CD4-positive, alpha-beta T cell treated with Interleukin-4 for 4 hours (primary cell): ENCODE measurements around the gene ATP8B4.

Source experiments
- DNase-seq: peaks from one replicate; pipeline ENCODE4 v3.0.0-alpha.2; 2020

ATP8B4 gene

DNA sequence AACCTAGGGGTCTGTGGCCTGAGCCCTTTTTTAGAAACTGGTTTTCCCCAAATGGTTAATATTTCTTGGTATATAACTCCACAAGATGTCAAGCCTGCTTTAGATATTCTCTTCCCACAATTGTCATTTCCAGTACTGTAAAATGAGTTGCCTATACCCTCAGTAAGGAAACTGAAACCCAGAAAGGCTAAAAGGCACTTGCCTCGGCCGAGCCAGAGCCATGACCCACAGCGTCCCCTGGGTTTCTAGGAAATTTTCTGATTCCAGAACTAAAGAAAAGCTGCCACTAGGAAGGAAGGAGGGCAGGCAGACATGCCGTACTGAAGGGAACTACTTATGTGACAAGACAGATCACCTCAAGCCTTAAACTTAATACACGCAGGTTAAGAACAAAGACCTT lies 59.1 kb downstream of the ATP8B4 start:
- no peak for DNase-seq

GRCh38 chr15:50059203-50059772 lies 59.7 kb downstream of the ATP8B4 start:
- DNase-seq: no peak

DNA sequence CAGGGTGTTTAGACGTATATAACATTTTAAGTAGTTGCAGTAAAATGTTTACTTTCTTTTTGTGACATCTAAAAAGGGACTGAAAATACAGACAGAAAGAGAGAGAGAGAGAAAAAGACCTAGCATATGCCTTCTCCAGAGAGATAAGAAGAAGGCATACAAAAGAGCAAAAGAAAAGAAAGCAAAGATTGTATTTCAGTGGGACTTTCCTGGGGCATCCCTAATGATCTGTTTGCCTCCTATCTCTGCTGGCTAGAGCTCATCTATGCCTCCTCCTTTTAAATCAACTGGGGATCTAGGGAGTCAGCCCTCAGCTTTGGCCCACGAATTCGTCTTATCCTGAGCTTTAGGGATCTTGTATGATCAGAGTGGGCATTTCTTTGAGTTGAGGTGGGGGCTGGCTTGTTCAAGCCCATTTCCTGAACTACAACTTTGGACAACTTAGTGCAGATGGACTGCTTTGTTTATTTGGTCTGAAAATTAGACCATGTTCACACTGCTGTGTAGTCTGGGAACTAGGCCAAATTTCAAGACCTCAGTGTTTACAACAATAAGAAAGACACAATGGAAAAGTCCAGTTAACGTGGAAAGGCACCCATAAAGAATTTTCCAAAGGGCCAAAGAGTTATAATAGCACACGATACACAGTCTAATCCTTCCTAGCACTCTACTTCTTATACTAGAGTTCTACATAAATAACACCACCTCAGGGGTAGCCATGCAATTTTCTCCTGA lies 61.0 kb downstream of the ATP8B4 start:
- no peak for DNase-seq

DNA sequence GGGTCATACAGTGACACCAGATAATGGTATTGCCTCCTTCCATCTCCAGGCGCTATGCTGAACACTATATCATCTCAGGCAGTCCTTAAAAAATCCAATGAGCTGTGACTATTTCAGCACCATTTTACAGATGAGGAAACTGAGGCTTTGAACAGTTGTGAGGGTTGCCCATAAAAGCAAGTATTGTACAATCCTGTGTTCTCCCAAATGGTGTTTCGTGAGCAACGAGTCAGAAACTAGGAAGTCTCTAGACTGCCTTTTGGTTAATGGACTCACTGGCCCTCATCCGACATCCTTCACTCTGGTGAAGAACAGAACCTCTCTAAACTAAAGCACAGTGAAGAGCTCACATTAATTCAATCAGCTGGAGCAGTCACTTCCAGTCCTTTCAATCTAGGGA lies 61.8 kb downstream of the ATP8B4 start:
- no peak for DNase-seq

DNA sequence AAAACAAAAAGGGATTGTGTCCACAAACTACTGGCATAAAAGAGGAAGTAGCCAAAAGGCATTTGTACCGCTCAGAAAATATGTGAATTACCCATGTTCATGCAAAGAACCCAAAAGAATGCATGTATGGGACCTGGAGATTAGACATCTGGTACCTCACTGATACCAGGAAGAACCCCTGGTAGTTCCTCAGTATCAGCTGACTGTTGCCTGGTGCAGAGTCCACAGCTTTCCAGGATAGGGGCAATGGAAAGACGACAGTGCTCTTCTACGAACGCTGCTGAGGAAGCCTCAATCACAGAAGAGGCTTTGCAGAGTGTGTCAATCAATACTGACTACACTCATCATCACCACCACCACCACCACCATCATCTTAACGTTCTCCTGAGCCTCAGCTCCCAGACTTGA lies 63.3 kb downstream of the ATP8B4 start:
- DNase-seq: no peak

DNA sequence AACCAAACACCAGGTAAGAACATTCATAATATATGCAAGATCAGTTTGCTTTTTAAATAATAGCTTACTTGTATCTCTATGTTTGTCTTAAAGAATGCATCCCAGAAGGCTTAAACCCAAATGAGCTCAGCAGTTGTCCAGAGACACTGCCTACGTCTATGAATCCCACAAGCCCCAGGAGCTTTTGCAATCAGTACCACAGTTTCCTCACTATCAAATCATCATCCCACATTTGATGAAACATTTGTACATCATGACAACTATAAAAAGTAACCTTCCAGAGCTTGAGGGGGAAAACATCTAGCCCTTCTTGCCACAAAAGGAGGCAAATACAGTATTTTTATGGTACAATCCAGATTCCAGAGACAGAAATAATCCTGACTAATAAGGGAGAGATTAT lies 63.7 kb downstream of the ATP8B4 start:
- no peak for DNase-seq

DNA sequence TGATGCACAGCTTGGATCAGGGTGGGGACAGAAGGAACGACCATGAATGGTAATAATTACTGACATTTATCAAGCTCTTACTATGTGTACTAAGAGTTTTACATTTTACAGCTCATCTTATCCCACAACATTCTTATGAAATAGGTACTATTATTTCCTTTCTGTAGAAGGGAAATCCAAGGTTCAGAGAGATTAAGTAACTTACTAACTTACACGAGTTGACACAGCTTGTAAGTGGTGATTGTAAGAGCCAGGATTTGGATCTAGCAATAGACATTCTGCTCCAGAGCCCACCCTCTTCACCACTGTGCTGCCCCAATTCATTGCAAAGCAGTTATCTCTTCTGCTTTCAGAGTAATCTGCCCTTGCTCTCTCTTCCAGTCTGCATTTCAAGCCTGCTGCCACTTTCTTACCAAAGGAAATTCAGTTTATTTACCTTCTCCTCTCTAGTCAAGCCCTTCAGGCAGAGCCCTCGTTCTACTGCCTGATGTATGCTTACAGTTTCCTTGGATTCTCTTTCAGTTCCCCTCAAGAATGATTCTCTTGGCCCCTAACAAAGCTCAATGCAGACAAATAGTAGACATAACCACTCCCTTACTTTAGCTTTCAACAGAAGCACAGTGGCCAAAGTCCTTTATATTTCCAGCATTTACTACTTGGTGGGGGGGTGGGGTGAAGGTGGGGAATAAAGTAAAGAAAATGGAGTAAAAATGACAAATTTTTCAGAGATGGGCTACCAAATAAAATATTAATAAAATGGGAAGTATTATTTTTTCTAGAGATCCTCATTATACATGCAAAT lies 65.8 kb downstream of the ATP8B4 start:
- no peak for DNase-seq

- DNase-seq: peak; percentile 21
These were observed 67.1 kb downstream of the ATP8B4 start for GRCh38 chr15:50051811-50052419.

- DNase-seq: no peak
These were observed 67.9 kb downstream of the ATP8B4 start for GRCh38 chr15:50050986-50051743.

DNA sequence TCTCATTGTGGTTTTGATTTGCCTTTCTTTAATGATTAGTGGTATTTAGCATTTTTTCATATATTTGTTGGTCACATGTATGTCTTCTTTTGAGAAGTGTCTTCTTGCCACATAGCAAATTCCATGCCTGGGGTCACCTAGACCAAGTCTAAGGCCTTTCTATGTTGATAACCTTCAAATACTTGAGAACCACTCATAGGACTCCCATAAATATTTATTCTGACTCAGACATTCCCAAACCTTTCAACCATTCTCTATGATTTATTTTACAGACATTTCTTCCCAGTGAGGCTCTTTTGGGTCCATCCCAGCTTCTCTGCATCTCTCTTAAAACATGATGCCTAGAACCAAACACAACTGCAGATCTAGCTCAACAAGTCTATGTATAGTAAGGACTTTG lies 69.2 kb downstream of the ATP8B4 start:
- no peak for DNase-seq

GRCh38 chr15:50046867-50047266 lies 72.2 kb downstream of the ATP8B4 start:
- no peak for DNase-seq

DNA sequence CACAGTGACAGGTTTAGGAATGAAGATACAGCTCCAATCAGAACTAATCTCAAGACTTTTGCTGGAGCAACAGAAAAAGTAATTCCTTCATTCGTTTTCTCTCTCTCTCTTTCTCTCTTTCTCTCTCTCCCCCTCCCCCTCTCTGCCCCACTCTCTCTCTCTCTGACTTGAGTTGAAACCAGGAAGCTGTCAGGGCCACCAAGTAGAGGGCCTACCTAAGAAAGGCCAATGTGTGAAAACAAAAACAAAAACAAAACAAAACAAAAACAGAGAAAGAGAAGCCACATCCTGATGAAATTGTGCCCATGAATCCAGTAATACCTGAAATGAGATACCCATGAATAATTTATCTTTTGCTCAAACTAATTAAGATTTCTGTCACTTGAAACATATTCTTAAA lies 72.9 kb downstream of the ATP8B4 start:
- DNase-seq: no peak

GRCh38 chr15:50044904-50045303 lies 74.1 kb downstream of the ATP8B4 start:
- DNase-seq: no peak

GRCh38 chr15:50044406-50044805 lies 74.6 kb downstream of the ATP8B4 start:
- DNase-seq: no peak

- no peak for DNase-seq
These were observed 76.3 kb downstream of the ATP8B4 start for GRCh38 chr15:50042775-50043174.

DNA sequence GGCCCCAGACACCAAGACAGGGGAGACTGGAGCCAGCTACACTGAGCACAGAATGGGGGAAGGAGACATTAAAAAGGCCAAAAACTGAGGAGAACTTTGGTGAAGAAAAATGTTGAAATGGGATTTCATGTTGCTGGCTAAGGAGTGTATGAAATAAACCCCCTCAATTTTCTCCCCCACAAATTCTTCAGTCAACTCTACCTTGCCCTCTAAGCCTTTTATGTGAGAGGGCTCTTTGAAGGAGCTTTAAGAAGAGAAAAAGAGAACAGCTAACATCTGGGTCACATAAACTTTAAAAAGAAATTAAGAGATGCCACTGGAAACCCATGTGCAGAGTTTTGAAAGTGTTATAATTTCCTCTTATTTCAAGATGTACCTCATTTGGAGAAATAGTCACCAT lies 88.6 kb downstream of the ATP8B4 start:
- DNase-seq: no peak

DNA sequence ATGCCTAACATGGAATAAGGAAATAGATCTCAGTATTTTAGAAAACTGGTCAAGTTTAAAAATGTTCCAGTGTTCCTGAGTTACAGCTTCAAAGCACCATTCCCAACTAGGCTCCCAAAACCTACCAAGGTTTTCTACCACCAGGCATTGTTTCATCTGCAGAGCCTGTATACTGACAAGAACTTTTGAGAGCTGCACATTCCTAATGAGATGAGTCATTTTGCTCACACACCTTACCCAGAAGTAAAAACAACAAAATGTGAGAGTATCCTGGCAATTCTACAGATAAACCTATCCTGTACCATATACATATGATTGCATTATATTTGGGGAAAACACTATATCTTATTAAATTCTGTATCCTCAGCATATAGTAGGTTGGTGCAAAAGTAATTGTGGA lies 90.7 kb downstream of the ATP8B4 start:
- DNase-seq: no peak

GRCh38 chr15:50024281-50024680 lies 94.8 kb downstream of the ATP8B4 start:
- DNase-seq: no peak

DNA sequence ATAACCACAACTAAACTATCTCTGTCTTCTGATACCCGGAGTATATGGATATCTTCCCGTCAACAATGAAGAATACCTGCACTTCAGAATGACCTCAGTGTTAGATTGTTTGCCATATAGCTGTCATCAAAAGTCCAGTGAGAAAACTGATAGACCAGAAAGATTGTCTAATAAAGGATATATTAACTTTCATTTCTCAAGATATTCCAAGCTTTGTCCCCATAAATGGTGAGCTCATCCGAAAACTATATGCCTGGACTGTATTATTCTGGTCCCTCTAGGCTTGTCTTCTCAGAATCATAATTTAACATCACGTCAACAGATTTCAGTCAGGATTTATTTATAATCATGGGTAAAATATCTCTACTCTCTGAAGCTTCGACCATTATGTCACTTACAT lies 100.5 kb downstream of the ATP8B4 start:
- DNase-seq: no peak

DNA sequence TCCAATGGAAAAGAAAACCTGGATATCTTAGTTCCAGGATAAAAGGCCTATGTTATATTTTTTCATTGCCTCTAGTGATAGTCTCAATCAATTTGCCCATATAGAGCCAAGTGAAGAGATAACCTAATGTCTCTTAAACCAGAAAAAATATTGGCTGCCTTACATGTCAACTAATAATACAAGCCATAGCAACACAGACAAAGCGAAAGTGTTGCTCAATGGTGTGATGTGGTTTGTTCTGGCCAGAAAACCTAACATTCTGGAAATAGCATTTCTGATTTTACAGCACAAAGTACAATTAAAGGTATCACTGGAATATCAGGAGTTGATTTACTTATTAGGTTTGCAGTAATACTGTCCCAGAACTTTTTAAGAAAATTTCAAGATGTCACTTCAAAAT lies 101.5 kb downstream of the ATP8B4 start:
- no peak for DNase-seq

DNA sequence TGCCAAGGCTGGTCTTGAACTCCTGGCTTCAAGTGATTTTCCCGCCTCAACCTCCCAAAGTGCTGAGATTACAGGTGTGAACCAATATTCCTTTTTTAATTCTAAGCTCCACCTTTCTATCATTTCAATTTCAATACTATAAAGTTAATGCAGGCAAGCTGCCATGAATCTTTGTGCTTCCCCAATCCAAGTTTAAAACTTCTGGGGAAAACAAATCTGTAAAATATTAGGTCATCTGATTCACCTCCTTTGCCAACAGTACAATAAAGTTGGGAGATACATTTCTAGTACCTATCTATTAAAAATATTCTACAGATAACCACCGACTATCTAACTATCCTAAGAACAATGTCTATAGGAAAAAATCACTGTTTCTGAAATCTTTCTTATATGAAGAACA lies 102.1 kb downstream of the ATP8B4 start:
- no peak for DNase-seq

DNA sequence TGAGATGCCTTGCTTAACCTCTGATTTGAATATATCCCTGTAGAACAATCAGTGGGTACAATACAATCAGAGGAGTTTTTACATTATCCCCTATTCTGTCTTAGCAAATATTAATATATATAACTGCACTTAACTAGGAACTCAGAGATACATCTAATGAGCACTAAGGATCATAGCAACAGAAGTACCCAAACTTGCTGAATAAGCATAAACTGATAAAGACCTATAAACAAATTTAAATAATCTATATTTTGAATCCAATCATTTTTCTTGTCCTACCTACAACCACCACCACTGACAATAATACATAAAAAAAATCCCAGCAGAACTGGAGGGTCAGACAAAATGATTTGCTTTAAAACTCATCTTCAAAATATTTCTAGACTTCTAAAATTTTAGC lies 106.2 kb downstream of the ATP8B4 start:
- DNase-seq: no peak

DNA sequence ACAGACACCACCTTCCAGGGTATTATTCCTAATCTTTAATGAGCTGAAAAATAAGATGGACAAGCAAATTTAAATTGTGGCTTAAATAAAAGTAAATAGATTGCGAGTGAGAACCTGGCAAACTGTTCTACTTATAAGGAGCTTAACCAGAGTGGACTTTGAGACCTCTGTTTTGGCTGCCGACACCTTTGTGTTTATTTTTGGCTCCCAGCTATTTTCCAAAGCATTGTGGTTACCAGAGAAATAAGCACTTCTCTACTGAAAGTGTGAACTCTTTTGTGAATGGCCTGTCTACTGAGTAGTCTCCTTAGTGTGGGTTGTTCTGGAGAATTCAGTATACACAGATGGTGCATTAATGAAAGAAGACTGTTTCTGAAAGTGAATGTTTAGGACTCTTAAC lies 109.4 kb downstream of the ATP8B4 start:
- no peak for DNase-seq
